Measurements from ENCODE around the gene NRXN2. TPM values are rescaled to one million over a fixed set of nuclear protein-coding genes. Genes with fewer than 3 reads are reported as not detected.

Gene NRXN2
- total and polyA plus RNA-seq, 2 of the 13 experiments (the other 11 are each of a cell fraction or from before 2014, with no cell fraction given), result not detected

DNA sequence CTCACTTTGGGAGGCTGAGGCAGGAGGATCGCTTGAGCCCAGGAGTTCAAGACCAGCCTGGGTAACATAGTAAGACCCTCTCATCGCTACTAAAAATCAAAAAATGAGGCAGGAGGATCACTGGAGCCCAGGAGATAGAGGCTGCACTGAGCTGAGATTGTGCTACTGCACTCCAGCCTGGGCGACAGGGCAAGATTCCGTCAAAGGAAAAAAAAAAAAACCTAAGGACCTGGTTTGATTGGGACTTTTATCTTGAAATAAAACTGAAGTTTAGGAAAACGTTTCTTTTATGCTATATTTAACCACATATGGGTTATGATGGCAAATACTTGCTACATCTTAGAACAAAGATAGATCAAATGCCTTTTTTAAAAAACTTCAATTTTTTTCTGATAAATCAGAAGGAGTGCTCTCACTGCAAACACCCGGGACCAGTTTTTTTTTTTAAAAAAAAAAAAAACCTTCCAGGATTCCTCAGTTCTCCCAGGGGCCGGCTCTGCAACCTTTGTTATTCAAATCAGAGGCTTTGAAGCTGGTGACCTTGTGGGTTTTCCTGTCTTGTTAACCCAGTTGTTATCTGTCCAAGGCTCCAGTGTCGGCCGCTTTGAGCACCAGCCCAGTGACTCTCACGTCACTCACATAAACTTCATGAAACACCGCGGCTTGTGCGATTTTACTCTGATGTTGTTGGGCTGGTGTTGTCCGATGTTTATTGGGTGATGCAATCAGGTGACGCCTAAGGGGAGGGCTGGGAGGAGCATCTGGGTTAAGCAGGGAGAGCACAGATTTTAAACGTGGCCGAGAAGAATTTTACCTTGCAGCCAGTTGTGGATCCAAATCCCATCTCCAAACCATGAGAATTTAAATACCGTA lies 156.7 kb downstream of the NRXN2 start (continued):
- TF ChIP-seq ZNF253 (CRISPR knock-in tag; IDR thresholded peaks at IDR 0.05; ENCODE audit: borderline replicate concordance) (0 out of 2 replicates have a peak, but pooled peaks have one; percentile 52), PATZ1 (CRISPR knock-in tag; IDR thresholded peaks at IDR 0.05) (0 out of 2 replicates have a peak, but pooled peaks have one; percentile 45), EHMT2 (IDR thresholded peaks at IDR 0.05; ENCODE audit: borderline replicate concordance, low read depth, low read length) (no peak), PPARG (CRISPR knock-in tag; conservative IDR thresholded peaks at IDR 0.05) (no peak), ZKSCAN1 (IDR thresholded peaks at IDR 0.05; ENCODE audit: low read length) (no peak), MTF2 (CRISPR knock-in tag; IDR thresholded peaks at IDR 0.05; ENCODE audit: borderline replicate concordance) (no peak), ZNF563 (CRISPR knock-in tag; IDR thresholded peaks at IDR 0.05) (no peak), ZNF792 (CRISPR knock-in tag; IDR thresholded peaks at IDR 0.05) (peak; percentile 58; the same call in 1 of the 2 replicates), ZNF510 (CRISPR knock-in tag; IDR thresholded peaks at IDR 0.05; ENCODE audit: low read depth) (no peak), ZMYM2 (CRISPR knock-in tag; IDR thresholded peaks at IDR 0.05) (no peak), TARDBP (CRISPR knock-in tag; IDR thresholded peaks at IDR 0.05) (peak; percentile 48; the same call in 1 of the 2 replicates), ZNF644 (CRISPR knock-in tag; IDR thresholded peaks at IDR 0.05; ENCODE audit: low read depth) (0 out of 2 replicates have a peak, but pooled peaks have one; percentile 24), GATA4 (IDR thresholded peaks at IDR 0.05; ENCODE audit: borderline replicate concordance, low read depth) (peak; percentile 57; the same call in 1 of the 2 replicates), ZNF772 (CRISPR knock-in tag; IDR thresholded peaks at IDR 0.05) (no peak), RAD51 (IDR thresholded peaks at IDR 0.05; ENCODE audit: borderline replicate concordance) (no peak), ZNF17 (CRISPR knock-in tag; IDR thresholded peaks at IDR 0.05) (no peak), ETV5 (CRISPR knock-in tag; IDR thresholded peaks at IDR 0.05; ENCODE audit: borderline replicate concordance) (peak; percentile 16; the same call in 1 of the 2 replicates), CCDC6 (CRISPR knock-in tag; IDR thresholded peaks at IDR 0.05) (0 out of 2 replicates have a peak, but pooled peaks have one; percentile 10), ETS1 (CRISPR knock-in tag; IDR thresholded peaks at IDR 0.05) (no peak), ZNF841 (CRISPR knock-in tag; IDR thresholded peaks at IDR 0.05; ENCODE audit: borderline replicate concordance) (no peak), ZNF331 (CRISPR knock-in tag; IDR thresholded peaks at IDR 0.05) (peak; percentile 70; the same call in 1 of the 2 replicates), GATAD2A (CRISPR knock-in tag; IDR thresholded peaks at IDR 0.05) (peak; percentile 83), NFIC (IDR thresholded peaks at IDR 0.05; ENCODE audit: low read length) (0 out of 2 replicates have a peak, but pooled peaks have one; percentile 25), KAT8 (CRISPR knock-in tag; IDR thresholded peaks at IDR 0.05) (peak; percentile 64), KDM4B (CRISPR knock-in tag; IDR thresholded peaks at IDR 0.05) (no peak)
- TF ChIP-seq, protein P1, sequence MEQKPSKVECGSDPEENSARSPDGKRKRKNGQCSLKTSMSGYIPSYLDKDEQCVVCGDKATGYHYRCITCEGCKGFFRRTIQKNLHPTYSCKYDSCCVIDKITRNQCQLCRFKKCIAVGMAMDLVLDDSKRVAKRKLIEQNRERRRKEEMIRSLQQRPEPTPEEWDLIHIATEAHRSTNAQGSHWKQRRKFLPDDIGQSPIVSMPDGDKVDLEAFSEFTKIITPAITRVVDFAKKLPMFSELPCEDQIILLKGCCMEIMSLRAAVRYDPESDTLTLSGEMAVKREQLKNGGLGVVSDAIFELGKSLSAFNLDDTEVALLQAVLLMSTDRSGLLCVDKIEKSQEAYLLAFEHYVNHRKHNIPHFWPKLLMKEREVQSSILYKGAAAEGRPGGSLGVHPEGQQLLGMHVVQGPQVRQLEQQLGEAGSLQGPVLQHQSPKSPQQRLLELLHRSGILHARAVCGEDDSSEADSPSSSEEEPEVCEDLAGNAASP (CRISPR knock-in tag; IDR thresholded peaks at IDR 0.05; ENCODE audit: borderline replicate concordance), result peak; percentile 20; the same call in 1 of the 2 replicates
- TF ChIP-seq, protein P2, sequence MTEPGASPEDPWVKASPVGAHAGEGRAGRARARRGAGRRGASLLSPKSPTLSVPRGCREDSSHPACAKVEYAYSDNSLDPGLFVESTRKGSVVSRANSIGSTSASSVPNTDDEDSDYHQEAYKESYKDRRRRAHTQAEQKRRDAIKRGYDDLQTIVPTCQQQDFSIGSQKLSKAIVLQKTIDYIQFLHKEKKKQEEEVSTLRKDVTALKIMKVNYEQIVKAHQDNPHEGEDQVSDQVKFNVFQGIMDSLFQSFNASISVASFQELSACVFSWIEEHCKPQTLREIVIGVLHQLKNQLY (CRISPR knock-in tag; IDR thresholded peaks at IDR 0.05), result 0 out of 2 replicates have a peak, but pooled peaks have one; percentile 55
